Body of pancreas (tissue), 4 donors: ENCODE data around the gene CD48.

Experiments used
- POLR2A ChIP-seq, 3 donors: fragments of 450-650 bp; IDR thresholded peaks; one replicate each; pipeline ENCODE4 v1.6.1; 2016; ENCODE audit warnings: antibody characterized with exemption in 3 of 3, mild to moderate bottlenecking in 2 of 3
- TF ChIP-seq, protein P1 (sequence below), 7 experiments: fragments of 450-650 bp in 4 of 7; fragments of 200-600 bp in 3 of 7; sonication (generic) in 3 of 7; IDR thresholded peaks; one replicate each; pipeline ENCODE4 v1.5.1; 2016 to 2019; ENCODE audit warnings: antibody characterized with exemption in 7 of 7

DNA sequence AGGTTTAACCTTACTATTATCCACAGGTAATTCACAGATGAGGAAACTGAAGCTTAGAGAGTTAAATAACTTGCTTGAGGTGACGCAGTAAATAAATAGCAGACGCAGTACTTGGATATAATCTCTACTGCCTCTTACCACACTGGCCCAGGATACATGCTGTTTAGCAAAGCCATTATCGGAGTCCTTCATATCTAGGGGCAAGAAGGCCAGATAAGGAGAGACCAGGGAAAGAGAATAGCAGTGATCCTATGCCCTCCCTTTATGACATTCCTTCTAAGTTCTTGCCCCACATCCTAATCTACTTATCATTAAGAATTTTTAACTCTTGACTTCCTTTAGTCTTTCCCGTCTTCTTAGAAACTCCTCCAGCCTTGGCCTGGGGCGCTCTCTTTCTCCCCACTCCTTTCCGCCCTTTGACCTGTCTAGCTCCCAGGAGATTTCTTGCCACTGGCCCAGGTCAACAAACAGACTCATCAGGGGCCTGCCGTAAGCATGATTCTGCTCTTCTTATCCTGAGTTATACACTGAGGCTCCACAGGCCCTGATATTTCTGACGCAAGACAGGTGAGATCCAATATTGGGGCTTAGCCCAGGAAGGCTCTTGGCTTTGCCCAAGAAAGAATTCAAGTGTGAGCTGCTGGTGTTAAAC lies 53.3 kb downstream of the CD48 start:
- TF ChIP-seq, protein P1, sequence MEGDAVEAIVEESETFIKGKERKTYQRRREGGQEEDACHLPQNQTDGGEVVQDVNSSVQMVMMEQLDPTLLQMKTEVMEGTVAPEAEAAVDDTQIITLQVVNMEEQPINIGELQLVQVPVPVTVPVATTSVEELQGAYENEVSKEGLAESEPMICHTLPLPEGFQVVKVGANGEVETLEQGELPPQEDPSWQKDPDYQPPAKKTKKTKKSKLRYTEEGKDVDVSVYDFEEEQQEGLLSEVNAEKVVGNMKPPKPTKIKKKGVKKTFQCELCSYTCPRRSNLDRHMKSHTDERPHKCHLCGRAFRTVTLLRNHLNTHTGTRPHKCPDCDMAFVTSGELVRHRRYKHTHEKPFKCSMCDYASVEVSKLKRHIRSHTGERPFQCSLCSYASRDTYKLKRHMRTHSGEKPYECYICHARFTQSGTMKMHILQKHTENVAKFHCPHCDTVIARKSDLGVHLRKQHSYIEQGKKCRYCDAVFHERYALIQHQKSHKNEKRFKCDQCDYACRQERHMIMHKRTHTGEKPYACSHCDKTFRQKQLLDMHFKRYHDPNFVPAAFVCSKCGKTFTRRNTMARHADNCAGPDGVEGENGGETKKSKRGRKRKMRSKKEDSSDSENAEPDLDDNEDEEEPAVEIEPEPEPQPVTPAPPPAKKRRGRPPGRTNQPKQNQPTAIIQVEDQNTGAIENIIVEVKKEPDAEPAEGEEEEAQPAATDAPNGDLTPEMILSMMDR (IDR thresholded peaks at IDR 0.05), result no peak
- no peak for TF ChIP-seq POLR2A (IDR thresholded peaks at IDR 0.05)
